Cerebellar nuclear complex (tissue), 1 donor: Measurements from ENCODE around the gene SLIT3.

Experiments used
- DNase-seq, 2 experiments: peaks; one replicate each; lab custom pipeline; 2025; lab: John Stamatoyannopoulos, UW

Gene SLIT3

DNA sequence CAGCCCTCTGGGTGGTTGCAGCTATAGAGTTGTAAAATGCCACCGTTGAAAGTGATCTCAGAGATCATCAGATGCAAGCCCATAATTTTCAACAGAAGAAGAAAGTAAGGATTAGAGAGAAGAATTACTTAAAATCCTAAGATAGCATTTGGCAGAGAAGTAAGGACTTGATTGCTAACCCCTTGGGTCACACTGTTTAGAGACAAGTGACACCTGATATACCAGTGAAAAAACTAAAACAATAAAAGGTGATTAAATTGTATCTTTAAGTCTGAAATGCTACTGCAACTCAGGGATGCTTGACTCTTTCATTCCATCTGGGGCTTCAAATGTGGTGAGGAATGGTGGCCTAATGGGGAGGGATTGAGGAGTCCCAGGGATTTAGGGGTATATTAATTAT lies 440.9 kb downstream of the SLIT3 start:
- DNase-seq: no peak

DNA sequence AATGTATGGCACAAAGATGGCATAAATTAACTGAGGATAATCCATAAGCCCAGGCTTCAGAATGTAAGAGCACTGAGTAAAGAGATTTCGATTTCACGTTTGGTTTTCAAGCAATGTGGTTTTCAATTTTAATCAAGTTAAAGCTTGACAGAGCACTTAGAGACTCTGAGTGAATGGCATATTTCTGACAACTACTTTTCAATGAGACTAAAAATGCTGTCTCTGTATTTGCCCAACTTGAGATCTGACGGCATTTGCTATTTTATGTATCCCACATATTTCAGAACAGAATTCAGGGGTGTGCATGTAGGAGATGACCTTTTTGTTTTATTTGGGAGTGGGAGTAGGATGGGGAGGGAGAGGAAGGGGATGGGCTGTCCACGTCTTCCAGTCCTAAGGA lies 441.5 kb downstream of the SLIT3 start:
- DNase-seq: no peak

DNA sequence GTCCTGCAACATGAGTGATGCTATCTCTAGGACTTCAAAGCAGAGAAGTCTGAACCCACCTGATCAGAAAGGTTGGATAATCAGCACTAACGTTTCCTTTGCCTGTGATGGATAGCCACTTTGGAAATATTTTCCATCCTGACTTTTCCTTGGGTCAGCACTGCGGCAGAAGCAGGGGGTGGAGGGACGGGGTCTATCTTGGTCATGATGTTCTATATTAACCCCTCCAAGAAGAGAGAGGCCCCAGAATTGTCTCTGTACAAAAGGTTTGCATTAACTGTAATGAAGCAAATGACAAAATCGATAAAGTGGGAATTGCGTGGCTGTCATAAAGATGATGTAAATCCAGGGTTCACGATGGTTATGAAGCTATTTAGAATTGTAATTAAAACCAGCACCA lies 441.9 kb downstream of the SLIT3 start:
- DNase-seq: no peak

DNA sequence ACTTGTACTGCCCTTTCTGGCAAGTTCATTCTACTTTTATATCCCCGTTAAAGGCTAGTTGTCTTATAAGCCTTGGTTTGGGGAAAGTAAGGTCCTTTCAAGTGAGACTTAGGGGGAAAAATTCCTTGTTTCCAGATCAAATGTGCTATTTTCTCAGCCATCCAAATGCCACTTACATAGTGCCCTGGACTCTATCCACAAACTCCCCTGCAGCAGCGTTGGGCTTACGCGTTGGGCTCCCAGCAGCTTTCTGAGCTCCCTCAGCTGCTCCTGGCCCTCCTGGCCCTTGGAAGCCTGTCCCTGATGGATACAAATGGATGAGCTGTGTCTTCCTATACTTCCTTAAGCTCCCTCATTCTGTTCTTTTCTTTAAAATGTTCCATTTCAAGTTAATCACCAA lies 442.6 kb downstream of the SLIT3 start:
- DNase-seq: no peak

DNA sequence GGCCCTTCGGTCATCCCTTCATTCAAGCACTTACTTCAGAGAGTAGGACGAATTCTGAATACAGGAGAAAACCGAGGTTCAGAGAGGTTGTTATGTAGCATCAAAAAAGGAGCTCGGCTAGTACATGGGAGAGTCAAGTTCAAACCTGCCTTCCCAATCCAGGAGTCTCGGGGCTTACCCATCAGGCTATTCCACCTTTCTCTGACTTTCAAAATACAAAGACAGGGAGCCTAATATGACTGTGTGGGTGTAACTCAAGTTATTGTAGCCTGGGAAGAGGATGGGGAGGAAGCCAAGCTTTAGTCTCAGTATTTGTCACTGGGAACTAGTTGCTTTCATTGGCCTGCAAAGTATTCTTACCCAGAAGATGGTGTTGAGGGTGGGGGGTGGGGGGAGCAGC lies 447.0 kb downstream of the SLIT3 start:
- DNase-seq: no peak

DNA sequence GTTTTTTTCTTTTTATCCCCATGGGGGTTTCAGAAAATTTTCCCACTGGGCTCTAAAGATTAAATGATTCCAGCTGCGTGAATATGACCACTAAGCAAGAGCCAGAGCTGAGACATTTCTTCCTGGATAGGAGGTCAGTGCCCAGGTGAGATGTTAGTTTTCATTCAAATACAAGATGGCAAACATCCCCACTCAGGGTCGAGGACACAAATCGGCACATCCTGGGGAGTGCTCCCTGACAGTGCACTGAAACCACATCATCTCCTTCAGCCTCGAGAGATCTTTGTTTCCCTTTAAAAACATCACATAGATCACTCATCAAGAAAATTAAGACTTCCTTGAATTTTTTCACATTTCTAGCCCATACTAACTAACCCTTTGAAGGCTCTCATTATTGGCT lies 448.6 kb downstream of the SLIT3 start:
- DNase-seq: no peak

DNA sequence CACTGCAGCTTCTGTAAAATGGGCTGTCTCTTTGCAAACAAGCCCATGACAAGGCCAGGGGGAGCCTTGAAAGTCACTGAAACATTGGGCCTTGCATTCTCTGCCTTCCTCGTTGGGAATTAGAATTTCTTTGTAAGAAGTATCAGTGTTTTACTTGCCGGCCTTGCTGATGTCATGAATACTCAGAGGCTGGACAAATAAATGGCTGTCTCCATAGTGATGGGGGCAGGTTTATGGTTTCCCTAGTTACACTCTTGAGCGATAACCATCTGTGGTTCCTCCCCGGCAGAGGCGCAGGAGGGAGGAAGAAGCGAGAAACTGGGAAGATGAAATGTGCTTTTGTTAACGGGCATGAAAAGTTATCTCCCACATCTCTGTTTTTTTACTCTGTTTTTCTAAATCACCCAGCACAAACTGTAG lies 449.0 kb downstream of the SLIT3 start:
- DNase-seq: no peak

DNA sequence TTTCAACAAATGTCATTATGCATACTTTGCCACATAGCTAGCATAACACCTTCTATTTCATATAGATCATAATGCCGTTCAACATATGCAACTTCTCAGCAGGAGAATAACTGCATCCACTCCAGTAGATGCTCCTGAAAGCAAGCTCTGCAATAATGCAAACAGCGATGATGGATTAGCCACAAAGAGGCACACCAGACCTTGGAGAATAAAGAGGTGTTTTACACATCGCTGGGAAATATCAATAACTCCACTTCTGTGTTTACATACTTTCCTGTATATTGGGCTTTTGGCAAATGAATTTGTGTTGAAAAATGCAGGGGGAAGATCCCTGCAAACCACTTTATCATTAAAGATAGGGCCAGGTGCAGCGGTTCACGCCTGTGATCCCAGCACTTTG lies 450.3 kb downstream of the SLIT3 start:
- DNase-seq: no peak

DNA sequence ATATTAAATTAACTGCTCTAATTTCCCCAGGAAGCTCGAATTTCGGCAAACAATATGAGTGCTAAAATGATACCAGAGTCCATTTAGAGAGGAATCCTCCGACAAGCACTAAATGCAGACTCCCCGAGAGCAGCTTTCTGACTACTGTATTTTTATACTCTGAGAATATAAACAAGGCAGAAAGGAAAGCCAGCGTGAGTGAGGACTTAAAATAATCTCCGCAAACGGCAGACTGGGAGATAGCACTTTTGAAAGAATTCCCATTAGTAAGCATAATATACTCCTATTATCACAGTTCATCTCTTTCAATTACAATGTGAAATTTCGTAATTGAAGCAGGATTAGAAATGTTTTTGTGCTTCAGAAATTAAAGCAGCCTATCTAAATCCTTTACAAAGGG lies 452.4 kb downstream of the SLIT3 start:
- no peak for DNase-seq

DNA sequence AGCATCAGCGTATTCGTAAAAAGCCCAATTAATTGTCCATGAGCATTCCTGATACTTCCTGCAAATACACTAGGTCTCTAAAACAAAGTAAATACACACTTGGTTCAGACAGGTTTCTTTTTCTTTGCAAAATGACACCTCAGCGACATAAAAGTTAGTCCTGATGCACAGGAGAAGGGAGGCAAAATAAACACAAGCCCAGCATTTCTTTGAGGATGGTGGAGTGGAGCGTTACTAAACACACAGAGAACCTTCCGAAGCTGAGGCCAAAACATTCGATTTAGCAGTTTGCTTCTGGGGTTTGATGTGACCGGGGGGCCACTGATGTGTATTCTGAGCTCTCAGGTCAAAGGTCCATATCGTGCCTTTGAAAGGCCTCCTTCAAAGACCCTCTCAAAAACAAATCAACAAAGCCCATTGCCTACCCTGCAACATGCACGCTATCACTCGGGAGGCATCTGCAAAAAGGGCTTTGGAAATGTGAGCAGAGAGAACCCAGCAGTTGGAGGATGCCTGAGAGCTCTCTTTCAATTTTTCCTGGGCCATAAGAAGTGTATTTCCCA lies 453.3 kb downstream of the SLIT3 start:
- DNase-seq: no peak

DNA sequence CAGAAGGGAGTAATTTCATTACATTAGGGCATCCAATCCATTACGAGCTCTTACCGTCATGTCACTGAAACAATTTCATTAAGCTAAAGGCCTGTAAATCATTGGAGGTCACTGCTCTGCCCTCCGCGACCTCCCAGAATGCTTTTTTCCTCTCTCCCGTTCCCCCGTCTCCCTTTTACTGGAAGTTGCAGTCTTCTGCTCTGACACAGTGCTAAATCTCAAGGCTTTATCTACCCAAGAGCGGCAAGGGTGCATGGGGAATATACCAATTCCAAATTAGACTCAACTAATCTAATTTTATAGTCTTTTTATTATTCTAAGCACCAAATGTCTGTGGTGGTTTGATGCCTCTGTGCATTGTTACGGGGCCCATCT lies 456.0 kb downstream of the SLIT3 start:
- no peak for DNase-seq

DNA sequence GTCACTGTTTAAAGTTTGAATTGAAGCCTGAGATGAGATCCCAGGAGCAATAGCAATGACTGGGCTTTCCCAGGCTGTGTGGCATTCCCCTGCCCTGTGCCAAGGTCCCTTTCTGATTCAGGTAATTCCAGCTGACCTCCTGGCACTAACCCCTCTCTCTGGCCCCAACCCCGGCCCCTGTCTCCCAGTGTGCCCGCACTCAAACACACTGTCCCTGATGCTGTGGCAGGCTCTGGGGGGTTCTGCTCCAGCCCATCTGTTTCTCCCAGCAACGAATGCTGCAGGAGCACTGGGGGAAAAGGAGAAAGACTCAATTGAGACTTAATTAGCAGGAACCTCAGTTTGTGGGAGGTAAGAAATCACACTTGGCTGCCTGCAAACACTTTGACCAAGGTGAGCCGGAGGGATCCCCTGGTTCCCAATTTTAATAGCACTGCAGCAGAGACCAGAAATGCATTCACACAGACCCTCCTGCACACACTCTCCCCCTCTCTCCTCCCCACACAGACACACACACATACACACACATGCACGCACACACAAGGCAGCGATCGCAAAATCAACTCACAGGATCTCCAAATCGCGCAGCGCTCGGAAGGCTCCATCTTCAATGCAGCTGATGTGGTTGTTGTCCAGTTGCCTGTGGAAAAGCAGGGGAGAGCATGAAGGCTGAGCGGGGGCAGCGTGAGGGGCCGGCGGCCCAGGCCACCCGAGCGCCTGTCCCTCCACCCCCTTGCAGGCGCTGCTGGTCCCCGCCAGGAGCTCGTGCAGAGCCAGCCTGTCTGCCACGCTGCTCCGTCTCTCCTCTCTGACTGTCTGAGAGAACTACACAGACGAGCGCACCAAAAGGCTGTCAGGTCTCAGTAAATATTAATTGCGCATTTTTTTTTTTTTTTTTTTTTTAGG lies 456.7 kb downstream of the SLIT3 start:
- DNase-seq: no peak

DNA sequence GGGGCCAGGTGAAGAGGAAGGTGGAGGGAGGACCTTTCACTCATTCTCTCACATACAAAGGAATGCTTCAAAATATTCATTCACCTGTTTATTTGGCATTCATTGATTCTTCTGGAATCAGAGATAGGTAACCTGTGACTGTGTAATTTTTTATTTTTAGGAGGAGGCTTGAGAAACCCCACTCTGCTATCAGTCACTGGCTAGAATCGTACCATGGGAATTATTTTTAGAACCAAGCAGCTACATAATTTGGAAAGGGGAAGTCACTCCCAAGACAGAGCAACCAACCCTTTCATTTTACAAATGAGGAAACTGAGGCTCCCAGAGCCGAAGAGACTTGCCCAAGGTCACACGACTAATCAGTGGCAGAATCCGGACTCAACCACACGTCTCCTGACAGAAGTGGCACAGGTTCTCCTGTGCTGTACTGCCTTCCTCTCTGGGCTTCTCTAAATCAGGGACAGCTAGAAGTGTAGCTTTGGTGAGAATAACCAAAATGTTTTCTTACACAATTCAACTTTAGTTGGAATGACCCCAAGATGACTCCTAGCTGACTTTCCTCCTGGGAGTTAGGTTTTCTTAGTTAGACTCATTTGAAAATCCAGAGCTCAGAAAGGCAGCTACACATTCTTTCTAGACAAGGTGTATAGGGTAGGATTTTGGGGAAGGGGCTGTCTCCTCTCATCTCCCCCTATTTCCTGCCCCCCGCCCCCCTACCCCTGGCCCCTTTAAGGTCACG lies 457.5 kb downstream of the SLIT3 start:
- no peak for DNase-seq

DNA sequence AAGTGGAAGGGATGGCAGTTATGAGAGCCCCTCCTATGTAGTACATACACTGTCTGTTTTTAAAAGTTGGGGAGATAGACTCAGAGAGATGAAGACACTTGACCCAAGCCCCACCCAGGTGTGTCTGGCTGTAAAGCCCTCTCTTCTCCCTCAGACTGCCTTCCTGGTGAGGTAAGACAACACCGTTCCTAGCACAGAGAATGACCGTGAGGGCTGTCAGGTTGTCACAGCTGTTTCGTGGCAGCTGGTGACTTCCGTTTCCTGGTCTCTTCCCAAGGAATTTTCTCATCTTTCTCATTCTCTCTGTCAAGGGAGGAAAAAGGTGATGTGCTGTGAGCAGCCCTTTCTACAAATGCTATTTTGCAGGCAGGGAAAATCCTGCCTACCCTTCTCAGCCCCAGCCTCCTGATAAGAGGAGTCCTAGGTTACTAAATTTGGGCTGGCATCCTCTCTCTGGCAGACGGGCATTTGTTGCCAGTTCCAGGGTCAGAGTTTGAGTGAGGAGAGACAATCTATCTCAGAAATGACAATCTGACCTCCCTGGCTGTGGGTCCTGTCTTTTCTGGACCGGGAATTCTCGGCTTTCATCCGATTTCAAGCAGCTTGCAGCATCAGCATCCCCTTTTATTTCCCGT lies 458.3 kb downstream of the SLIT3 start:
- DNase-seq: no peak

DNA sequence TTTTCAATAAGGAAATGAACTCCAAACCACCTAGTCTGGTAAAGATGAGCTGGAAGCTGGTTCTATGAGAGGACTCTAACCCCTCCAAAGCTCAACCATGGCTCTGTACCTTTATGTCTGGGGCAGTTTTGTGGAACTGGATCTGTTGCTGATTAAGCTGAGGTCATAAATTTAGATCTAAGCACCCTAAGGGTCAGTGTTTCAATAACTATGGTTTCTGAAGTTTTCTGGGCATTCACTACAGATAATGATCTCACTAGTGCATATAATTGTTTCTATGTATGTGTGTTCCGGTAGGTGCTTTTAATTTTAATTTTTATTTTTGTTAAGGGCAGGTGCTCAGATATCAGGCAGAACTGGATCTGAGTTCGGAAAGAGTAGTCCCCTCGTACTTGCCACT lies 463.1 kb downstream of the SLIT3 start:
- no peak for DNase-seq

DNA sequence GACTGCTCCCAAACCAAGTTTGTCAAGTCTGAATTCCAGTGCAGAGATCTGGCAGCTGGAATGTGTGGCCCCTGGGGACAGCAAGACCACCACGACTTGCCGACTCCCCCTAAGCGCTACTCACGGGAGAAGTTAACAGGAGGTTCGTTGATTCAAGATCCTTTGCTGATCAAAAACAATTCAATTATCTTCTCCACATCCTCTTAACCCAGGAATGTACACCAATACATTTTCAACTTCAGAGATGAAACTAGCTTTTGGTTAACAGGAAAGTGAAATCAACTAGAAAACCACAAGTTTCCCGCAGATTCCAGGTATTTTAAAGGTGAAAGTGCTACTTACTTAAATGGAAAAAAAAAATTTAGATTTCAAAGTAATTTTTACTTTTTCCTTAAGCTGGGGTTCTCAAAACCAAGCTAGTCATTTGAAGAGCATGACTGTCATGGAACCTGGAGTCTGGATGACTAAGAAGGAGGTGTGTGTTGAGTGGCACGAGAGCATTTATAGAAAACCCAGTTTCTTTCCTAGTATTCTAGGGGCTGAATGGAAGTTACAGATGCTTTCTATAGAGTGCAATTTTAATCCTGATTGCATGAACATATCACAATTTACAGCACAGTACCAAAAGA lies 464.2 kb downstream of the SLIT3 start:
- DNase-seq: no peak

DNA sequence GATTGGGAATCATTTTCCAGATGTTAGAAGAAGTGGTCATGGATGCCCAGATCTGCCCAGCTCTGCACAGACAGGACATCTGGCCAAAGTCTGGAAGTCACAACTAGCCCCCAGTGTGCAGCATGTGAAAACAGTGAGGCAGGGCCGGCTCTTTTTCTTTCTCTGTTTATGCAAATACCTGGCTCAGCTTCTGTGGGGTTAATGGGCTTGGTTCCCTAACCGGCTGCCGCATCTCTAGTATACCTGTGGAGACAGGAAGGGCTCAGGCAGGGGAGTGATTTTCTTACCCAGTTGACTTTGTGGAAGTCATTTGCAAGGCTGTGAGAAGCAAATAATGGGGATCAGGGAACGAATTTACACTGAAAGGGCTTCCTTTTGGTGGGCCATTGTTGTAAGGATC lies 467.0 kb downstream of the SLIT3 start:
- no peak for DNase-seq

DNA sequence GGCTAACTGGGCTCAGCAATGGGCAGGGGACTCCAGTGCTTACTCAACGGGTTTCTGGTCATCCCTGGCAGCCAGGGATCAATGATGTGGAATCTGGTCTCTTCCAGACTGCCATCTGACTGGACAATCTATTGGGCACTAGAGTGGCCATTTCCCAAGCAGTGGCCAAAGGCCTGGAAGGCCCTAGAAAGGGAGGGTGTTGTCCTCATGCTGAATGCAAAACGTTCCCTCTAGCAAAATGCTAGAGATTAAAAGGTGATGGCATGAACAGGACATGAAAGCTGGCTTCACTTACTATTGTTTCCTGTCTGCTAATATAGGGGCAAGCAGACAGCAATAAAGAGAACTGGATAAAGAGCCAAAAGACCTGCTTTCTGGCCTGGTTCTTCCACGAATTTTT lies 467.6 kb downstream of the SLIT3 start:
- DNase-seq: no peak

DNA sequence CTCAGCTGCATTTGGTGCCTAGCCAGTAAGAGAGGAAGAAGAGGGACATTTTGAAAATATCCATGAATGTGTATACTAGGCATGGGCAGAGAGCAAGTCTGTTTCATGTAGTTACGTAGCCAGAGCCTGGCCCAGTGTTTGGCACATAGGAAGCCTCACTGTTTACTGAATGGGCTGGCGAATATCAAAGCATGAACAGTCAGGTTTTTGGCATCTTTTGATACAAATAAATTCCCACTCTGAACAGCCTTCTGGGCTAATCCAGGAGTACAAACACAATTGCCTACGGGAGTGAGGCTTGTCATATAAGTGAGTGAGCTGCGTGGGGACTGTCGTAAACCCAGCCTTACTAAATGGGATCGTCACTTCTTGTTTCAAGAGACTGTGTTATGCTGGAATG lies 468.6 kb downstream of the SLIT3 start:
- no peak for DNase-seq

DNA sequence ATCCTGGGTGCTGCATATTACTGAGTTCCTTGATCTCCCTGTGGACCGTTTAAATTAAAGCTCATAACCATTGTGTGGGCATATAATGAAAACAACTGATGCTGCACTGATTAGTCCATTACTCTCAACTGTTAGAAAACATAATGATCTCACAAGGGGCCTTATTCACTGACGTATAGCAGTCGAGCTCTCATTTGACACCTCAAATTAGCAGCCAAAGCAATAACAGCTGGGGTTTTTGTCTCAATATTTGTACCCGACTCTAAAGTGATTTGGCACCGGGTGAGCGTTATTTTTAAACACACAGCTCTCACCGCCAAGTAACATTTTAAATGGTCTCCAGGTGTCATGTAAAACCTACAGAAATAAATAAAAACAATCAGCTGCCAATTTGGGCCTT lies 469.6 kb downstream of the SLIT3 start:
- no peak for DNase-seq

DNA sequence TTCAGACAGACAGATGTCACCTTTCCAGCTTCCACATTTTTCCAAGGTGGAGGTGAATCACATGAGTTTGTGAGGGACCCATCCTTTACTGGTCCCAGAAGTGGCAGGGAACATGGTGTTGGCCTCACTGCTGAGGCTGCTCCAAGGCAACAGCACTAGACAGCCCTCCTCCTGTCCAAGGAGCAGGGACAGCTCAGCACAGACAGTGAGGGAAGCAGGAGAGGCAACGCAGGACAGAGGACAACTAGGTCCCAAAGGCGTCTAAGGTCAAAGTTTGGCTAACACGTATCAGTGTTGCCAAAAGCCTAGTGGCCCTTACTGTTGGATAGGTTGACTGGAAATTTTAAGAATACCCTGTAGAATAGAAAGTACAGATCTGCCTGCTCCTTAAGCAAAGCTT lies 470.1 kb downstream of the SLIT3 start:
- DNase-seq: no peak

DNA sequence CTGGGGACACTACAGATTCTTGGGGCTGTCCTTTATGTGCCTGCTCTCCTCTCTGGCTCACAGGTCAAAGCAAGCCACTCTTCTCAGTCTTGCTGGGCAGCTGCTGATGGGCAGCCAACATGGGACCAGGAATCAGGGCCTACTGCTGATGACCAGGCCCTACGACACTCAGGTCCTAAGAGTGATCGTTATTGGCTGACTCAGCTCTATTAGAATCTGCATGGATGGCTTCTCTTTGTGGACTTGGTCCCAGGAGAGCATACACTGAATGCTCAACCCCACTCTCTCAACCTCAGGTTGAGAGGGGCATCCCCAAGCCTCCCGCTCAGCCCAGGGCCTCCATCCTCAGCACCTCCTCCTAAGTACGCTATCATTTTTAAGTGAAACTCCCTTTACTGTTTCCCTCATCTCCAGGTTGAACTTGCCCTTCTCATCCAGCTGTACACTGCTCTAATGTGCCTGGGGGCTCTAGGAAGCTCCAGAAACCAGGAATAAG lies 471.0 kb downstream of the SLIT3 start:
- no peak for DNase-seq
